ENCODE results near the gene MED26.

DNA sequence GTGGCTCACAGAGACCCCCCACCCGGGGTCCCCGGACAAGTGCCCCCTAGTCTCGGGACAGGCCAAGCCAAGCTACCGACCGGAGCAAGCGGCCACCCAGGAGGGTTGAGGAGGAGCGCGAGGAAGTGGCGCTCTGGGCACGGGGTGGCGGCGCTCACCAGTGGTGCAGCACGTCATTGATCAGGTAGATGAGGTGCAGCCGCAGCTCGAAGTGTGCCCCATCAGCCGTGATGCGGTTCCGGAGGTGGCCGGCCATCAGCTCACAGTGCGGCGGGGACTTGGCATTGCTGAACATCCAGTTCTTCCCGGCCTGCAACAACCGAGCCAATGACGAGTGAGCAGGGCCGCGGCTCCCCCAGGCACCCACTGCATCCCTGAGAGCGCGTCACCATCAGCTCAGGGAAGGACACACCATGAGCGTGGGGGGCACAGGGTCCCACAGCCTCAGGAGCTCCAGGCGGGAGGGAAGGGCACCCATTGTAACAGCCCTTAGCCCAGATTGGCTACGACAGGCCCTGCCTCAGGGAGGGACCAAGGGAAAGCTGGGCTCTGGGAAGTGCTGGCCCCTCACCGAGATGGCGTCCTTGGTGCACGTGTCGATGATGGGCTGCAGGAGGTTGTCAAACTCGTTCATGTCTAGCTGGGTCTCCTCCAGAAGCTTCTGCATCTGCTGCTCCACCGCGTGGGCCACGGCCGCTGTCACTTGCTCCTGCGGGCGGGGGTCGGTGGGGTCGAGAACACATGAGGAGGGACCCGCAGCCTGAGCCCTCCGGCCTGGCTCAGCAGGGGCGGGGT is 95.4 kb downstream of the MED26 start:
- TF ChIP-seq, protein P1, sequence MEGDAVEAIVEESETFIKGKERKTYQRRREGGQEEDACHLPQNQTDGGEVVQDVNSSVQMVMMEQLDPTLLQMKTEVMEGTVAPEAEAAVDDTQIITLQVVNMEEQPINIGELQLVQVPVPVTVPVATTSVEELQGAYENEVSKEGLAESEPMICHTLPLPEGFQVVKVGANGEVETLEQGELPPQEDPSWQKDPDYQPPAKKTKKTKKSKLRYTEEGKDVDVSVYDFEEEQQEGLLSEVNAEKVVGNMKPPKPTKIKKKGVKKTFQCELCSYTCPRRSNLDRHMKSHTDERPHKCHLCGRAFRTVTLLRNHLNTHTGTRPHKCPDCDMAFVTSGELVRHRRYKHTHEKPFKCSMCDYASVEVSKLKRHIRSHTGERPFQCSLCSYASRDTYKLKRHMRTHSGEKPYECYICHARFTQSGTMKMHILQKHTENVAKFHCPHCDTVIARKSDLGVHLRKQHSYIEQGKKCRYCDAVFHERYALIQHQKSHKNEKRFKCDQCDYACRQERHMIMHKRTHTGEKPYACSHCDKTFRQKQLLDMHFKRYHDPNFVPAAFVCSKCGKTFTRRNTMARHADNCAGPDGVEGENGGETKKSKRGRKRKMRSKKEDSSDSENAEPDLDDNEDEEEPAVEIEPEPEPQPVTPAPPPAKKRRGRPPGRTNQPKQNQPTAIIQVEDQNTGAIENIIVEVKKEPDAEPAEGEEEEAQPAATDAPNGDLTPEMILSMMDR (IDR thresholded peaks at IDR 0.05), result no peak
- no peak for TF ChIP-seq POLR2A (IDR thresholded peaks at IDR 0.05)
